ENCODE measurements around the gene TSHZ1. TPM values are rescaled to one million over a fixed set of nuclear protein-coding genes. Genes with fewer than 3 reads are reported as not detected.

The TSHZ1 gene
- total RNA-seq, 4 donors from 2014 or later, result 5.4 to 20.2 (median 13.7) TPM

- 0 to 1% methylated on average over 2 to 15 of the region's 64 CpGs for WGBS, 2 donors
- H3K9me3 ChIP-seq, result no peaks in the 10 kb centered on the region
- intact Hi-C loops (cut with DNase I), result loop anchor here (5.0 kb wide), 1 partner anchor 36 kb away; no protein-coding TSS in a partner anchor
- H3K4me1 ChIP-seq, result peaks cover 48 to 71% (median 51%) of the 10 kb centered on the region in 3 donors
- peak overlapping the region; percentile 74 to 96 (median 82) for H3K4me3 ChIP-seq
- no peaks in the 10 kb centered on the region for H3K27me3 ChIP-seq
- DNase-seq, result no peak
- no peaks in the 10 kb centered on the region for H3K36me3 ChIP-seq
- TF ChIP-seq POLR2A (IDR thresholded peaks at IDR 0.05), result no peak
- TF ChIP-seq, protein P1, sequence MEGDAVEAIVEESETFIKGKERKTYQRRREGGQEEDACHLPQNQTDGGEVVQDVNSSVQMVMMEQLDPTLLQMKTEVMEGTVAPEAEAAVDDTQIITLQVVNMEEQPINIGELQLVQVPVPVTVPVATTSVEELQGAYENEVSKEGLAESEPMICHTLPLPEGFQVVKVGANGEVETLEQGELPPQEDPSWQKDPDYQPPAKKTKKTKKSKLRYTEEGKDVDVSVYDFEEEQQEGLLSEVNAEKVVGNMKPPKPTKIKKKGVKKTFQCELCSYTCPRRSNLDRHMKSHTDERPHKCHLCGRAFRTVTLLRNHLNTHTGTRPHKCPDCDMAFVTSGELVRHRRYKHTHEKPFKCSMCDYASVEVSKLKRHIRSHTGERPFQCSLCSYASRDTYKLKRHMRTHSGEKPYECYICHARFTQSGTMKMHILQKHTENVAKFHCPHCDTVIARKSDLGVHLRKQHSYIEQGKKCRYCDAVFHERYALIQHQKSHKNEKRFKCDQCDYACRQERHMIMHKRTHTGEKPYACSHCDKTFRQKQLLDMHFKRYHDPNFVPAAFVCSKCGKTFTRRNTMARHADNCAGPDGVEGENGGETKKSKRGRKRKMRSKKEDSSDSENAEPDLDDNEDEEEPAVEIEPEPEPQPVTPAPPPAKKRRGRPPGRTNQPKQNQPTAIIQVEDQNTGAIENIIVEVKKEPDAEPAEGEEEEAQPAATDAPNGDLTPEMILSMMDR (IDR thresholded peaks at IDR 0.05), result no peak
- H3K27ac ChIP-seq, result peak overlapping the region; percentile 96 to 99 (median 97)
These were observed 515 bp downstream of the TSHZ1 start for GRCh38 chr18:75211002-75211621.

DNA sequence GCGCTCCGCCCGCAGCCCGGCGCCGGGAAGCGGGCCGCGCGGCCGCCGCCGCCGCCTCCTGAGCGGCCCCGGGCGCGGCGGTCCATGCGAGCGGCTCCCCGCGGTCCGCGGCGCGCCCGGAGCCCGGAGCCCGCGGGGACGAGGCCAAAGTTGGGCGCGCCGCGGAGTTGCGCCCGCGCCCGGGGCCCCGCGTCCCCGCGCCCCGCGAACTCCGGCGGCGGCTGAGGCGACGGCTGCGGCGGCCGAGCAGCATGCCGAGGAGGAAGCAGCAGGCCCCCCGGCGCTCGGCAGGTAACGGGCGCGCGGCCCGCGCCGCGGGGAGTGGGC, 992 bp downstream of the TSHZ1 start:
- Histone ChIP-seq H3K27me3 (no peaks in the 10 kb centered on the region), H3K4me1 (peaks cover 49 to 71% (median 50%) of the 10 kb centered on the region in 3 donors), H3K9me3 (no peaks in the 10 kb centered on the region), H3K36me3 (no peaks in the 10 kb centered on the region), H3K27ac (peak overlapping the region; percentile 86 to 99 (median 96)), H3K4me3 (peak overlapping the region; percentile 72 to 96 (median 83))
- TF ChIP-seq, protein P1 (IDR thresholded peaks at IDR 0.05), result no peak
- TF ChIP-seq POLR2A (IDR thresholded peaks at IDR 0.05), result no peak
- DNase-seq, result no peak
- WGBS, 2 donors, result no CpG with 5 or more reads among the region's 66 CpGs
- intact Hi-C loops (cut with DNase I), result loop anchor here (5.0 kb wide), 1 partner anchor 36 kb away; no protein-coding TSS in a partner anchor

DNA sequence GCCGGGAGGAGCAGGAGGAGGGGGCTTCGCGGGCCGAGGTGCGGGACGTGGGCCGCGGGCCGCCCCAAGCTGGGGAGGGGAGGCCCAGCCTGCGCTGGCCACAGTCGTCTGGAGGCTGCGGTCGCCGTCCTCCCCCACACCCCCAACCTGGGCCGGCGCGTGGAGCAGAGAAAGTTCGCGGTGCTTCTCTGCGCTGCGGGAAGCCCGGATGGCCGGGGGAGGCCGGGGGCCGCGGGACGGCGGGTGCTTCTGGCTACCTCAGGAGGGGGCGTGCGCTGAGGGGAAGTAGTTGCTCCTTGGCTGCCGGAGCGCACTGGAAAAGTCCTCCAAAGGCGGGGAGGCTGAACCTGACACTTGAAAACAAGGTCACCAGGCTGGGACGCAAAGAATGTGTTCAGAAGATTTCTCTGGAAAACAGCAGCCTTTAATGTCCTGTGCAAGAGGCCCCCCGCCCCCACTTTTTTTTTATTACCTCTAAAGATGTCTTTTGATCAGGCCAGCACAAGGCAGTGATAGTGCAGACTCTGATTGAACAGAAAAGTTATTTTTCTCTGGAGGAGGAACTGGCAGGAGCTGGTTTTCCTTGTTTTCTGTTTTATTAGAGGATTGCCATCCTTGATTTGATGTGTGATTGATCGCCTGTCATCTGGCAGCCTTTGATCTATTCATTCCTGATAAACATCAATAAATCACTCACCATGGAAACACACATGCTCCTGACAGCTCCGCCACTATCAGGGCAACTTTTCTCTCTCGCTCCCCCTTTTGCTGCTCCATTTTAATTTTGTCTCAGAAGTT, 1.6 kb downstream of the TSHZ1 start:
- TF ChIP-seq, protein P1 (IDR thresholded peaks at IDR 0.05), result no peak
- TF ChIP-seq POLR2A (IDR thresholded peaks at IDR 0.05), result no peak
- WGBS, 2 donors, result 4 to 14% methylated on average over 7 to 10 of the region's 38 CpGs
- peaks cover 49 to 71% (median 52%) of the 10 kb centered on the region in 3 donors for H3K4me1 ChIP-seq
- peak overlapping the region; percentile 86 to 99 (median 96) for H3K27ac ChIP-seq
- no peaks in the 10 kb centered on the region for H3K27me3 ChIP-seq
- peak overlapping the region; percentile 72 to 96 (median 83) for H3K4me3 ChIP-seq
- no peak for DNase-seq
- no peaks in the 10 kb centered on the region for H3K36me3 ChIP-seq
- H3K9me3 ChIP-seq, result no peaks in the 10 kb centered on the region
- intact Hi-C loops (cut with DNase I), result loop anchor here (5.0 kb wide), 1 partner anchor 35 kb away; no protein-coding TSS in a partner anchor

GRCh38 chr18:75212751-75213090, 2.1 kb downstream of the TSHZ1 start:
- WGBS, 2 donors, result 21 to 28% methylated on average over 5 of the region's 5 CpGs
- intact Hi-C loops (cut with DNase I), result loop anchor here (5.0 kb wide), 1 partner anchor 35 kb away; no protein-coding TSS in a partner anchor
- DNase-seq, result no peak
- TF ChIP-seq, protein P1 (IDR thresholded peaks at IDR 0.05), result no peak
- no peak for TF ChIP-seq POLR2A (IDR thresholded peaks at IDR 0.05)
- H3K27me3 ChIP-seq, result no peaks in the 10 kb centered on the region
- H3K9me3 ChIP-seq, result no peaks in the 10 kb centered on the region
- H3K4me1 ChIP-seq, result peaks cover 48 to 71% (median 49%) of the 10 kb centered on the region in 3 donors
- H3K27ac ChIP-seq, result peak overlapping the region; percentile 86 to 99 (median 96)
- no peaks in the 10 kb centered on the region for H3K36me3 ChIP-seq
- peak overlapping the region; percentile 72 to 96 (median 83) for H3K4me3 ChIP-seq

Measured in esophagus squamous epithelium (tissue), 5 donors.